ENCODE data around the gene HS6ST1.

Gene HS6ST1, protein sequence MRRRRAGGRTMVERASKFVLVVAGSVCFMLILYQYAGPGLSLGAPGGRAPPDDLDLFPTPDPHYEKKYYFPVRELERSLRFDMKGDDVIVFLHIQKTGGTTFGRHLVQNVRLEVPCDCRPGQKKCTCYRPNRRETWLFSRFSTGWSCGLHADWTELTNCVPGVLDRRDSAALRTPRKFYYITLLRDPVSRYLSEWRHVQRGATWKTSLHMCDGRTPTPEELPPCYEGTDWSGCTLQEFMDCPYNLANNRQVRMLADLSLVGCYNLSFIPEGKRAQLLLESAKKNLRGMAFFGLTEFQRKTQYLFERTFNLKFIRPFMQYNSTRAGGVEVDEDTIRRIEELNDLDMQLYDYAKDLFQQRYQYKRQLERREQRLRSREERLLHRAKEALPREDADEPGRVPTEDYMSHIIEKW

DNA sequence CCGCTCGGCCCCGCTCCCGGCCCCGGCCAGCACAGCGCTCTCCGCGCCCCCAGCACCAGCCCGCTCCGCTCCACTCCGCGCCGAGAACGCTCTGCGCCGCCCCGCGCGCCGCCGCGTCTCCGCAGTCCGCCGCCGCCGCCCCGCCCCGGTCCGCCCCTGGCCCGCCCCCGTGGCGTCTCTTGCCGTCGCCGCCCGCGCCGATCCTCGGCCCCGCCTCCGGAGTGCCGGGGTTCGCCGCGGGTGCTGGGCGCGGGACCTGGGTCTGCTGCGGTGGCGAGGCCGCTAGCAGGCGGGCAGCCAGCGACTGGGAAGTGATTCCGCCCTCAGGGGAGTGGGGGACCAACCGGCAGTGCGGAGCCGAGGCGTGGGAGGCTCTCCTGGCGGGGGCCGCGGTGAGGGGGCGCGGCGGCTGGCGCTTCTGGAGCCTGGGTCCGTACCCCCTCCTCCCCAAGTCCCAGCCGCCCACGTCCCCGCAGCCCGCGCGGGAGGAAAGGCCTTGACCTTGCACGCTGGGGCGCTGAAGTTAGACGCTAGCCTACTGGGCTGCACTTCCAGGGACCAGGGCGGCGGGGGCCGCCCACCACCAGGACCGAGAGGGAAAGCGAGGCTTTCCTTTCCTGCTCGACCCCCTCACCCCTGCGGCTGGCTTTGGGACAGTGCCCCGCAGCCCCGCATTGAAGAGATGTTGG lies at the start of gene HS6ST1:
Gene HS6ST1, minus strand, starts transcription at position 93 of the 689 bp plus-strand sequence. CDS start 305 bp downstream, outside the sequence.
- H3K4me3 ChIP-seq (ENCODE audit: control insufficient read depth, low read depth, low read length) = peak within 1 kb of the TSS; percentile 77
- DNase-seq (ENCODE audit: low read depth) = peak; percentile 67
- TF ChIP-seq, protein P1, sequence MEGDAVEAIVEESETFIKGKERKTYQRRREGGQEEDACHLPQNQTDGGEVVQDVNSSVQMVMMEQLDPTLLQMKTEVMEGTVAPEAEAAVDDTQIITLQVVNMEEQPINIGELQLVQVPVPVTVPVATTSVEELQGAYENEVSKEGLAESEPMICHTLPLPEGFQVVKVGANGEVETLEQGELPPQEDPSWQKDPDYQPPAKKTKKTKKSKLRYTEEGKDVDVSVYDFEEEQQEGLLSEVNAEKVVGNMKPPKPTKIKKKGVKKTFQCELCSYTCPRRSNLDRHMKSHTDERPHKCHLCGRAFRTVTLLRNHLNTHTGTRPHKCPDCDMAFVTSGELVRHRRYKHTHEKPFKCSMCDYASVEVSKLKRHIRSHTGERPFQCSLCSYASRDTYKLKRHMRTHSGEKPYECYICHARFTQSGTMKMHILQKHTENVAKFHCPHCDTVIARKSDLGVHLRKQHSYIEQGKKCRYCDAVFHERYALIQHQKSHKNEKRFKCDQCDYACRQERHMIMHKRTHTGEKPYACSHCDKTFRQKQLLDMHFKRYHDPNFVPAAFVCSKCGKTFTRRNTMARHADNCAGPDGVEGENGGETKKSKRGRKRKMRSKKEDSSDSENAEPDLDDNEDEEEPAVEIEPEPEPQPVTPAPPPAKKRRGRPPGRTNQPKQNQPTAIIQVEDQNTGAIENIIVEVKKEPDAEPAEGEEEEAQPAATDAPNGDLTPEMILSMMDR (conservative IDR thresholded peaks at IDR 0.05; ENCODE audit: control insufficient read depth, insufficient read depth, low read depth, low read length) = no peak

DNA sequence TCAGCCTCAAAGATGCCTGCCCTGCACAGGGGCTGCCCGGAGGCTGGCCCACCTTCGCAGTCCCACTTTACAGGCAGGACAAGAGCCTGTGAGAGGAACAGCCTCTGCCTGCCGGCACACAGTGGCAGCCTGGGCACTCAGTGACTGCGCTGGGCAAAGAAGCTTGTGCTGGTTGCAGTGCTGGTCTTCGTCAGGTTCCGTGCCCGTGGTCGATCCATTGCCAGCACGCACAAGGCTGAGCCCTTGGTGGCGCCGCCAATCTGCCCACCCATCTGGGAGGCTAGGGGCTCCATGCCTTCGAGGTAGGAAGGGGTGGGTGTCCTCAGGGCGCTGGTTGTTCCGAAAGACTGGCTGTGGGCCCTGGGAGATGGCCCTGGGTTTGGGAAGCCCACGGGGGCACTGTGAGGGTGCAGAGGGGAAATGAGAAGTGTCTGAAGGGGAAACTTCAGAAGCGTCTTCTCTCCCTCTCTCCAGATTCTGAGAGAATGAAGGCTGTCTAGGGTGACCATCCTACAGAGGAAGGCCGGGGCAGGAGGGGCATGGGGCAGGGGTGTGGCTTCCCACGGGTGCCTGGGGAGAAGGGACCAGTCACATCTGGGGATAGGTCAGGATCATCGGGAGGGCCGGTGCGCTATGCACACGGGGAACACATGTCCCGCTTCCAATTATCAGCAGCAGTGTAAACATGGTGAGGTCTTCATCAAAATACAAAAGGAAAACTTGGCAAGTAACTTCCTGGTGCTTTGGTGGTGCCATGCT lies 49.1 kb upstream of the HS6ST1 start:
- no peak overlapping the region for H3K4me3 ChIP-seq (ENCODE audit: control insufficient read depth, low read depth, low read length)
- no peak for DNase-seq (ENCODE audit: low read depth)
- TF ChIP-seq, protein P1 (conservative IDR thresholded peaks at IDR 0.05; ENCODE audit: control insufficient read depth, insufficient read depth, low read depth, low read length) = no peak

DNA sequence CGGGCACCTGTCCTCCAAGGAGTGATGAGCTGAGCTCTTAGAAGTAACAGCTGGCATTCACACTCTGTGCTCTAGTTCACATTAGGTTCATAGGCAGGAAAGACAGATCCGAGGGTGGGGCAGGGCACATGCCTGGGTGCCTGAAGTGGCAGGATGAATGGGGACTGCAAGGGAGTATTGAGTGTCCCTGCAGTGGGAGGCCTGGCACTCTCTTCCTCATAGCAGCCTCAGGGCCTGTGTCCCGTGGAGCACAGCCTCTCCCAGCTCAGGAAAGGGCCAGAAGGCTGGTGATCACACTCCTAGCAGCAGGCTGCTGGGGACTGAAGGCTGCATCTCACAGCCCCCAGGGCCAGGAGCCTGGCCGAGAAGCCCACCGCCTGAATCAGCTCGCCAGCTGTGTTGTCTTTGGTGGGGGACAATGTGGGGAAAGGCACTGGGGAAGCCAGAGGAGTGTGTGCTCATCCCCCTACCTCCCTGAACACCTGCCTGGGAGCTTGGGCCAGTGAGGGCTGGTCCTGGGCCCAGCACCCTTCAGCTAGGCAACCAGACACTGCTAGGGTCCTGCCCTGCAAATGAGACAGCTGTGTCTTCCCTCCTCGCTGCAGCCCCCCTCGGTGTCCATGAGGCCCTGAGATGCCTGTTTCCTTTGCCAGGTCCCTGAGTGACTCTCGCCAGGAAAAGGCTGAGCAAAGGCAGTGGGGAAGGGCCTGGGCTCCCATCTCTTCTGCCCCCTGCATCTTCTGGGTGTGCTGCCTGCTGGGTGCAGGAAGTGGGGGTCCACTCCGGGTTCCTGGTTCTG lies 48.2 kb upstream of the HS6ST1 start:
- H3K4me3 ChIP-seq (ENCODE audit: control insufficient read depth, low read depth, low read length) = no peak overlapping the region
- TF ChIP-seq, protein P1 (conservative IDR thresholded peaks at IDR 0.05; ENCODE audit: control insufficient read depth, insufficient read depth, low read depth, low read length) = no peak
- DNase-seq (ENCODE audit: low read depth) = no peak

DNA sequence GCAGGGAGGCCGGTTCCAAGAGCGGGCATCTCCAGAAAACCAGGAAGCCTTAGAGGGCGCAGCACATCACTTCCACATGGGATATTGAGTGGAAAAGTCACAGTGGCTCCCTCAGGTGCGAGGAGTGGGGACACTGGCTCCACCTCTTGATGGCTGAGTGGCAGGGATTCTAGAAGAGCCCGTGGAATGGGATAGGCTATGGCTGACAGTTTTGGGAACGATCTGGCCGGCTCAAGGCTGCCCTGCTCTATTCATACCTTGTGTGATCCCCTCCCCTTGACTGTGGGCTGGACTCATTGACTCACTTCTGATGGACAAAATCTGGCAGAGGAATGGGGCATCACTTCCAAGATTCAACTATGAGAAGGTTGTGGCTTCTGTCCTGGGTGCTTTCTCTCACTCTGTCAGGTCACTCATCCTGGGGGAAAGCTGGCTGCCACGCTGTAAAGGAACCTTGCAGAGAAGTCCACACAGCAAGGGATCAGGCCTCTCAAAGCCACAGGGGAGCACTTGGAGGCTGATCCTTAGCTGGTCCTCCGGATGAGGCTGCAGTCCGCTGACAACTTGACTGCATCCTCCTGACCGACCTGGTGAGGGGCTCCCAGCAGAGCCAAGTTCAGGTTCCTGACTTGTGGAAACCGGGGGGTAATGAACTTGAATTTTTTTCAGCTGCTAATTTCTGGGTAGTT lies 46.7 kb upstream of the HS6ST1 start:
- peak; percentile 41 for DNase-seq (ENCODE audit: low read depth)
- TF ChIP-seq, protein P1 (conservative IDR thresholded peaks at IDR 0.05; ENCODE audit: control insufficient read depth, insufficient read depth, low read depth, low read length) = no peak
- H3K4me3 ChIP-seq (ENCODE audit: control insufficient read depth, low read depth, low read length) = no peak overlapping the region

DNA sequence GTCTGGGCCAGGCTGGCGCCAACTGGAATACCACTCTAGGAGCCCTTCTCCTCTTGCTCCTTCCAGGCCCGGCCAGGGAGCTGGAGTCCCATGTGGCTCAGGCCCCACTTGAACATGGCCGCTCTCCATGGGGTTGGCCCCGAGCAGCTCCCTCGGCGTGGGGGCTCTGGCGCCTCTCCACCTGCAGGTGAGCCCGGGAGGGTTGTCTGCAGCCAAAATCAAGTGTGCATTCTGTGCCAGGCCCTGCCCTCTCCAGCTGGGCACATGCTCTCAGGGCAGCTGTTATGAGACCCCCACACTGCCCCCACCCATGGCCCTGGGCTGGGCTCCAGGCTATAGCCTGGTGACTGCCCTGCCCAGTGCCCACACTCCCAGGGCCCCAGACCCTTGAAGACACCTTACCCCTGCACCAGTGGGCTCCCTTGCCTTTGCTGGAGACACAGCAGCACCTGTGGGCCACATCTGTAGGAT lies 45.8 kb upstream of the HS6ST1 start:
- no peak for DNase-seq (ENCODE audit: low read depth)
- H3K4me3 ChIP-seq (ENCODE audit: control insufficient read depth, low read depth, low read length) = no peak overlapping the region
- TF ChIP-seq, protein P1 (conservative IDR thresholded peaks at IDR 0.05; ENCODE audit: control insufficient read depth, insufficient read depth, low read depth, low read length) = no peak
